ENCODE results near the gene SNX5. TPM values are rescaled to one million over a fixed set of nuclear protein-coding genes. Genes with fewer than 3 reads are reported as not detected.

Gene SNX5
- total and polyA plus RNA-seq, 2 of the 13 experiments (the other 11 are each of a cell fraction or from before 2014, with no cell fraction given), result 664 to 1,040 TPM

DNA sequence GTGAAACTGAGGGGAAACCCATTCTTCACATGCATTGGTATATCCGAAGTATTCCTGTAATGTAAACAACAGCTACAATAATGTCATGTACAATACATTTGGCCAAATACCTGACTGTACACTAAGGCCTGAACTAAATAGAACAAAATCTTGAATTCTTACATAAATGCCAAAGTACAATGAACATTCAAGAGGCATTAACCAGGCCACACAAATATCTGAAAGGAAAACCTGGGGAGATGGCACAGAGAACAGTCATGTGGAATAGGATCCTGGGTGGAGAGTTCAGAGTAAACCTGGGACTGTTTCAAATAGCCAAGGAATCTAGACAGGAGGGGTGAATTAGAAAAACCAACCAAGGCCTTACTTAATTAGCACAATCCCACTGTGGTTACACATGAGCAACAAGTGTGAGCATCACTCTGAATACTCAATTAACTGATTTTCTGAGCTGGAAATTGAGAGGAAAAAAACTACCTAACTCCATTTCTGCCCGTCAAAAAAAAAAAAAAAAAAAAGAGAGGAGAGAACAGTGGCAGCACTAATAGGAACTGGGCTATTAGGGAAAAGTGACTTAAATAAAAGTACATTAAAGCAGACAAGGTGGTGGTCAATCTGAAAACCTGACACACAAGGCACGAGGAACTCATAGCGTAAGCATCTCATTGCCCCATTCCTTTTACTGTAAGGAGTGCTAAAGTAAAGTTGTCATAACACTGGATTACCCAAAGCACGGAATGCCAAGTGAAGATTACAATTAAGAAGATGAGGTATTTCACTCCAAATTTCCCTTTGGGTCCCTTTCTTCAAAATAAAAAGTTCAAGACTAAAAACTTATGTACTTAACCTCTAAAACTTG lies 10.9 kb downstream of the SNX5 start (continued):
- 0 out of 2 replicates have a peak, but pooled peaks have one; percentile 38 for TF ChIP-seq ZBTB7B (CRISPR knock-in tag; IDR thresholded peaks at IDR 0.05)
- 0 out of 2 replicates have a peak, but pooled peaks have one; percentile 22 for TF ChIP-seq AKAP8 (CRISPR knock-in tag; IDR thresholded peaks at IDR 0.05)
- TF ChIP-seq, protein P1, sequence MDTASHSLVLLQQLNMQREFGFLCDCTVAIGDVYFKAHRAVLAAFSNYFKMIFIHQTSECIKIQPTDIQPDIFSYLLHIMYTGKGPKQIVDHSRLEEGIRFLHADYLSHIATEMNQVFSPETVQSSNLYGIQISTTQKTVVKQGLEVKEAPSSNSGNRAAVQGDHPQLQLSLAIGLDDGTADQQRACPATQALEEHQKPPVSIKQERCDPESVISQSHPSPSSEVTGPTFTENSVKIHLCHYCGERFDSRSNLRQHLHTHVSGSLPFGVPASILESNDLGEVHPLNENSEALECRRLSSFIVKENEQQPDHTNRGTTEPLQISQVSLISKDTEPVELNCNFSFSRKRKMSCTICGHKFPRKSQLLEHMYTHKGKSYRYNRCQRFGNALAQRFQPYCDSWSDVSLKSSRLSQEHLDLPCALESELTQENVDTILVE (CRISPR knock-in tag; IDR thresholded peaks at IDR 0.05), result 0 out of 2 replicates have a peak, but pooled peaks have one; percentile 32
- TF ChIP-seq, protein P2, sequence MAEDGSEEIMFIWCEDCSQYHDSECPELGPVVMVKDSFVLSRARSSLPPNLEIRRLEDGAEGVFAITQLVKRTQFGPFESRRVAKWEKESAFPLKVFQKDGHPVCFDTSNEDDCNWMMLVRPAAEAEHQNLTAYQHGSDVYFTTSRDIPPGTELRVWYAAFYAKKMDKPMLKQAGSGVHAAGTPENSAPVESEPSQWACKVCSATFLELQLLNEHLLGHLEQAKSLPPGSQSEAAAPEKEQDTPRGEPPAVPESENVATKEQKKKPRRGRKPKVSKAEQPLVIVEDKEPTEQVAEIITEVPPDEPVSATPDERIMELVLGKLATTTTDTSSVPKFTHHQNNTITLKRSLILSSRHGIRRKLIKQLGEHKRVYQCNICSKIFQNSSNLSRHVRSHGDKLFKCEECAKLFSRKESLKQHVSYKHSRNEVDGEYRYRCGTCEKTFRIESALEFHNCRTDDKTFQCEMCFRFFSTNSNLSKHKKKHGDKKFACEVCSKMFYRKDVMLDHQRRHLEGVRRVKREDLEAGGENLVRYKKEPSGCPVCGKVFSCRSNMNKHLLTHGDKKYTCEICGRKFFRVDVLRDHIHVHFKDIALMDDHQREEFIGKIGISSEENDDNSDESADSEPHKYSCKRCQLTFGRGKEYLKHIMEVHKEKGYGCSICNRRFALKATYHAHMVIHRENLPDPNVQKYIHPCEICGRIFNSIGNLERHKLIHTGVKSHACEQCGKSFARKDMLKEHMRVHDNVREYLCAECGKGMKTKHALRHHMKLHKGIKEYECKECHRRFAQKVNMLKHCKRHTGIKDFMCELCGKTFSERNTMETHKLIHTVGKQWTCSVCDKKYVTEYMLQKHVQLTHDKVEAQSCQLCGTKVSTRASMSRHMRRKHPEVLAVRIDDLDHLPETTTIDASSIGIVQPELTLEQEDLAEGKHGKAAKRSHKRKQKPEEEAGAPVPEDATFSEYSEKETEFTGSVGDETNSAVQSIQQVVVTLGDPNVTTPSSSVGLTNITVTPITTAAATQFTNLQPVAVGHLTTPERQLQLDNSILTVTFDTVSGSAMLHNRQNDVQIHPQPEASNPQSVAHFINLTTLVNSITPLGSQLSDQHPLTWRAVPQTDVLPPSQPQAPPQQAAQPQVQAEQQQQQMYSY (CRISPR knock-in tag; IDR thresholded peaks at IDR 0.05), result peak; percentile 85
- TF ChIP-seq, protein P3, sequence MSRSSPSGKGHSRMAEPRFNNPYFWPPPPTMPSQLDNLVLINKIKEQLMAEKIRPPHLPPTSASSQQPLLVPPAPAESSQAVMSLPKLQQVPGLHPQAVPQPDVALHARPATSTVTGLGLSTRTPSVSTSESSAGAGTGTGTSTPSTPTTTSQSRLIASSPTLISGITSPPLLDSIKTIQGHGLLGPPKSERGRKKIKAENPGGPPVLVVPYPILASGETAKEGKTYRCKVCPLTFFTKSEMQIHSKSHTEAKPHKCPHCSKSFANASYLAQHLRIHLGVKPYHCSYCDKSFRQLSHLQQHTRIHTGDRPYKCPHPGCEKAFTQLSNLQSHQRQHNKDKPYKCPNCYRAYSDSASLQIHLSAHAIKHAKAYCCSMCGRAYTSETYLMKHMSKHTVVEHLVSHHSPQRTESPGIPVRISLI (CRISPR knock-in tag; IDR thresholded peaks at IDR 0.05; ENCODE audit: borderline replicate concordance), result peak; percentile 51; the same call in 1 of the 2 replicates
- TF ChIP-seq YEATS4 (CRISPR knock-in tag; IDR thresholded peaks at IDR 0.05; ENCODE audit: borderline replicate concordance), result no peak
- TF ChIP-seq AGO2 (optimal IDR thresholded peaks at IDR 0.05; ENCODE audit: low read depth, low read length), result peak; percentile 42
